Measurements from ENCODE around the gene YJEFN3. TPM values are rescaled to one million over a fixed set of nuclear protein-coding genes. Genes with fewer than 3 reads are reported as not detected.

The YJEFN3 gene
- total RNA-seq, 1 experiment from 2014 or later, result 16.6 TPM

DNA sequence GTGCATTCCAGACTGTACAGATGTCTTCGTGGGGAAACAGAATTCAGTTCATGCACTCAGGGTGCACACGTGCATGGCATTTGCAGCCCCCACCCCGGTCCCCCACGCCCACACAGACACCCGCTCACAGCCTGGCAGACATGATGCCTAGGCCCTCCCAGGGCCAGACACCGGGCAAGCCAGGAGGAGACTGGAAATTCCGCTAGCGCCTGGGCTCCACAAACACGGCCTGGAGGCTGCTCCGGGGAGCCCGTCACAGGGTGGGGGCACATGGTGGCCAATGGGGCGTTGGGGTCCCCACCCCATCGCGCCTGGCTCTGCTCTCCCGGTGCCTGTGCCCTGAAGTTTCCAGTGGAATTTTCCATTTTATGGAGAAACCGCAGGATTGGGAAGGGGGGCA lies 12.9 kb downstream of the YJEFN3 start:
- H3K27me3 Mint-ChIP-seq (ENCODE audit: low read depth), result peaks cover 25% of the 10 kb centered on the region
- Histone ChIP-seq H2BK12ac (ENCODE audit: insufficient read length, low read depth, low read length) (no peak overlapping the region), H2BK5ac (ENCODE audit: insufficient read length, low read length) (no peak overlapping the region), H3K79me2 (ENCODE audit: insufficient read depth, low read length) (no peaks in the 10 kb centered on the region), H3K23me2 (ENCODE audit: insufficient read length, low read depth, low read length, poor library complexity, severe bottlenecking) (peaks cover 14% of the 10 kb centered on the region), H3K4me2 (ENCODE audit: insufficient read depth, insufficient read length, low read length) (no peak overlapping the region), H3K4ac (ENCODE audit: low read depth, low read length) (no peak overlapping the region), H4K5ac (ENCODE audit: insufficient read length, low read depth, low read length) (no peak overlapping the region), H4K8ac (replicated peaks; ENCODE audit: insufficient read length, low read depth, low read length) (no peak overlapping the region), H3K14ac (ENCODE audit: insufficient read depth, low read length) (no peak overlapping the region), H4K20me1 (ENCODE audit: control insufficient read depth, insufficient read depth, insufficient read length) (no peaks in the 10 kb centered on the region), H2AFZ (ENCODE audit: low read length) (no peak overlapping the region), H2AK5ac (ENCODE audit: insufficient read length, low read length) (no peak overlapping the region), H3K27me3 (ENCODE audit: insufficient read depth, low read length) (peaks cover 2% of the 10 kb centered on the region; the same call in 1 of the 2 replicates), H3K18ac (ENCODE audit: insufficient read length, low read depth, low read length) (no peak overlapping the region), H3K23ac (ENCODE audit: insufficient read length, low read depth, low read length) (no peak overlapping the region), H3K27ac (ENCODE audit: insufficient read length, low read depth, low read length) (no peak overlapping the region), H2BK120ac (ENCODE audit: low read depth, low read length, poor library complexity, severe bottlenecking) (no peak overlapping the region), H3K9ac (ENCODE audit: extremely low read depth, insufficient read length, low read length) (no peak overlapping the region), H4K91ac (ENCODE audit: insufficient read length, low read depth, low read length) (no peak overlapping the region), H3K9me3 (ENCODE audit: control insufficient read depth, low read depth, low read length) (no peaks in the 10 kb centered on the region), H3K4me1 (ENCODE audit: insufficient read depth, low read length) (no peaks in the 10 kb centered on the region), H3K79me1 (ENCODE audit: insufficient read depth, low read depth, low read length, poor library complexity, severe bottlenecking) (no peaks in the 10 kb centered on the region), H2BK20ac (ENCODE audit: low read depth, low read length, poor library complexity, severe bottlenecking) (no peak overlapping the region), H3T11ph (ENCODE audit: low read length) (no peak overlapping the region), H3K56ac (ENCODE audit: insufficient read length, low read depth, low read length) (no peak overlapping the region), H2BK15ac (ENCODE audit: low read depth, low read length) (no peak overlapping the region)
- TF ChIP-seq, protein P1, sequence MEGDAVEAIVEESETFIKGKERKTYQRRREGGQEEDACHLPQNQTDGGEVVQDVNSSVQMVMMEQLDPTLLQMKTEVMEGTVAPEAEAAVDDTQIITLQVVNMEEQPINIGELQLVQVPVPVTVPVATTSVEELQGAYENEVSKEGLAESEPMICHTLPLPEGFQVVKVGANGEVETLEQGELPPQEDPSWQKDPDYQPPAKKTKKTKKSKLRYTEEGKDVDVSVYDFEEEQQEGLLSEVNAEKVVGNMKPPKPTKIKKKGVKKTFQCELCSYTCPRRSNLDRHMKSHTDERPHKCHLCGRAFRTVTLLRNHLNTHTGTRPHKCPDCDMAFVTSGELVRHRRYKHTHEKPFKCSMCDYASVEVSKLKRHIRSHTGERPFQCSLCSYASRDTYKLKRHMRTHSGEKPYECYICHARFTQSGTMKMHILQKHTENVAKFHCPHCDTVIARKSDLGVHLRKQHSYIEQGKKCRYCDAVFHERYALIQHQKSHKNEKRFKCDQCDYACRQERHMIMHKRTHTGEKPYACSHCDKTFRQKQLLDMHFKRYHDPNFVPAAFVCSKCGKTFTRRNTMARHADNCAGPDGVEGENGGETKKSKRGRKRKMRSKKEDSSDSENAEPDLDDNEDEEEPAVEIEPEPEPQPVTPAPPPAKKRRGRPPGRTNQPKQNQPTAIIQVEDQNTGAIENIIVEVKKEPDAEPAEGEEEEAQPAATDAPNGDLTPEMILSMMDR (conservative IDR thresholded peaks at IDR 0.05), result no peak
- no peak overlapping the region for H3K4me3 Mint-ChIP-seq
- peaks cover 2 to 4% (median 2%) of the 10 kb centered on the region in 3 experiments; a peak in 4 of 7 replicates for H3K36me3 Mint-ChIP-seq (ENCODE audit: insufficient read depth in 1 of 3, low read depth in 3 of 3)
- no peak for DNase-seq
- H3K27ac Mint-ChIP-seq, result no peak overlapping the region
- H3K4me1 Mint-ChIP-seq, result peaks cover 7 to 15% of the 10 kb centered on the region in 2 experiments
- no peaks in the 10 kb centered on the region; a peak in 1 of 5 replicates for H3K9me3 Mint-ChIP-seq
- no CpG with 5 or more reads among the region's 16 CpGs for WGBS (ENCODE audit: extremely low coverage, insufficient read length, low lambda C conversion rate)

Data from H9 (cell line).